ENCODE data around the gene NME3. TPM values are rescaled to one million over a fixed set of nuclear protein-coding genes. Genes with fewer than 3 reads are reported as not detected.

The NME3 gene
- total and polyA plus RNA-seq, 2 donors from 2014 or later = 70.8 to 123 TPM

DNA sequence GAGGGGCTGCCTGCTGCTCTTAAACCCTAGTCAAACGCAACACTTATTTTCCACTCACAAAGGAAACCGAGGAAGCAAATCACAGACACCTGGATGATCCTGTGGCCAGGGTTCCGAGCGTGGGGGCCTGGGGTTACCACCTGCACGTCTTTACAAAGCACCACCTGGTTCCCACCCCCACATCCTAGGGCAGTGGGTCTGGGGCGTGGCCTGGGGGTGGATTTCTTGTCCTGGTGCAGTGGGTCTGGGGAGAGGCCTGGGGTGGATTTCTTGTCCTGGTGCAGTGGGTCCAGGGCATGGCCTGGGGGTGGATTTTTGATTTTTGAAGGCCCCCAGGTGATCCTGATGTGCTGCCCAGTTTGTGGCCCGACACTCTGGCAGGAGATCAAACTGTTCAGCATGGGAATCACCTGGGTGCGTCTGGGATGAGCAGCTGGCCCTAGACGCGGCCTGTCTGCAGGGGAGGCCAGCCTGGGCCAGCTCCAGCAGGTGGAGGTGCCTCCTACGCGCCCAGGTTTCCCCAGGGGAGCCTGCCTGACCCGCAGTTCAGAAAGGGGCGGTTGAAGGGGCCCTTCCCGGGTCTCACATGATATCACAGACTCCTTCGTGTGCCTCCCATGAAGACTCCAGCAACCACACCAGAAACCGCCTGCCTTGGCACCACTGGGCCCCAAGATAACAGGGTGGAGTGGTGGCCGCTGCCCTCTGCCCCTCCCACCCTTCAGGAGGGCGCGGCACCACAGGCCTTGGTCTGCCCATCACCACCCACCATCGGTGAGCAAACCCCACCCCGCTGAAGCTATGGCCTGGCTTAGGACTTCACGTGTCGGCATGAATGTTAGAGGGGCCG is 49.0 kb upstream of the NME3 start:
- Histone ChIP-seq H3K27ac (ENCODE audit: low read depth in 2 of 2, low read length in 2 of 2) (no peak overlapping the region), H3K27me3 (ENCODE audit: control insufficient read depth, insufficient read depth, low read length) (no peaks in the 10 kb centered on the region), H3K9me3 (ENCODE audit: control insufficient read depth in 2 of 3, insufficient read depth in 1 of 3, low read length in 3 of 3) (no peaks in the 10 kb centered on the region), H3K9ac (ENCODE audit: low read length in 3 of 3) (no peak overlapping the region), H3K4me1 (ENCODE audit: control insufficient read depth in 2 of 3, insufficient read depth in 2 of 3, low read depth in 1 of 3, low read length in 3 of 3) (peaks cover 0 to 6% (median 0%) of the 10 kb centered on the region in 3 donors), H3K4me3 (ENCODE audit: low read length in 3 of 3) (no peak overlapping the region), H3K36me3 (ENCODE audit: control insufficient read depth in 2 of 3, insufficient read depth in 3 of 3, low read length in 3 of 3) (peaks cover 0 to 39% (median 11%) of the 10 kb centered on the region in 3 donors)
- DNase-seq = no peak
- intact Hi-C loops (cut with DNase I) = no loop called here
- FAIRE-seq = no peak
- TF ChIP-seq, protein P1, sequence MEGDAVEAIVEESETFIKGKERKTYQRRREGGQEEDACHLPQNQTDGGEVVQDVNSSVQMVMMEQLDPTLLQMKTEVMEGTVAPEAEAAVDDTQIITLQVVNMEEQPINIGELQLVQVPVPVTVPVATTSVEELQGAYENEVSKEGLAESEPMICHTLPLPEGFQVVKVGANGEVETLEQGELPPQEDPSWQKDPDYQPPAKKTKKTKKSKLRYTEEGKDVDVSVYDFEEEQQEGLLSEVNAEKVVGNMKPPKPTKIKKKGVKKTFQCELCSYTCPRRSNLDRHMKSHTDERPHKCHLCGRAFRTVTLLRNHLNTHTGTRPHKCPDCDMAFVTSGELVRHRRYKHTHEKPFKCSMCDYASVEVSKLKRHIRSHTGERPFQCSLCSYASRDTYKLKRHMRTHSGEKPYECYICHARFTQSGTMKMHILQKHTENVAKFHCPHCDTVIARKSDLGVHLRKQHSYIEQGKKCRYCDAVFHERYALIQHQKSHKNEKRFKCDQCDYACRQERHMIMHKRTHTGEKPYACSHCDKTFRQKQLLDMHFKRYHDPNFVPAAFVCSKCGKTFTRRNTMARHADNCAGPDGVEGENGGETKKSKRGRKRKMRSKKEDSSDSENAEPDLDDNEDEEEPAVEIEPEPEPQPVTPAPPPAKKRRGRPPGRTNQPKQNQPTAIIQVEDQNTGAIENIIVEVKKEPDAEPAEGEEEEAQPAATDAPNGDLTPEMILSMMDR (IDR thresholded peaks at IDR 0.05; ENCODE audit: borderline replicate concordance, extremely low read depth, insufficient read depth) = no peak

- no peaks in the 10 kb centered on the region for H3K27me3 ChIP-seq (ENCODE audit: control insufficient read depth, insufficient read depth, low read length)
- no peak overlapping the region for H3K27ac ChIP-seq (ENCODE audit: low read depth in 2 of 2, low read length in 2 of 2)
- H3K4me3 ChIP-seq (ENCODE audit: low read length in 3 of 3) = no peak overlapping the region
- intact Hi-C loops (cut with DNase I) = no loop called here
- no peak overlapping the region for H3K9ac ChIP-seq (ENCODE audit: low read length in 3 of 3)
- H3K9me3 ChIP-seq (ENCODE audit: control insufficient read depth in 2 of 3, insufficient read depth in 1 of 3, low read length in 3 of 3) = no peaks in the 10 kb centered on the region
- DNase-seq (no peak), FAIRE-seq (no peak)
- TF ChIP-seq, protein P1 (IDR thresholded peaks at IDR 0.05; ENCODE audit: borderline replicate concordance, extremely low read depth, insufficient read depth) = no peak
- H3K4me1 ChIP-seq (ENCODE audit: control insufficient read depth in 2 of 3, insufficient read depth in 2 of 3, low read depth in 1 of 3, low read length in 3 of 3) = peaks cover 0 to 4% (median 0%) of the 10 kb centered on the region in 3 donors
- peaks cover 0 to 45% (median 11%) of the 10 kb centered on the region in 3 donors for H3K36me3 ChIP-seq (ENCODE audit: control insufficient read depth in 2 of 3, insufficient read depth in 3 of 3, low read length in 3 of 3)
Measured at GRCh38 chr16:1819611-1820010, 48.3 kb upstream of the NME3 start.

DNA sequence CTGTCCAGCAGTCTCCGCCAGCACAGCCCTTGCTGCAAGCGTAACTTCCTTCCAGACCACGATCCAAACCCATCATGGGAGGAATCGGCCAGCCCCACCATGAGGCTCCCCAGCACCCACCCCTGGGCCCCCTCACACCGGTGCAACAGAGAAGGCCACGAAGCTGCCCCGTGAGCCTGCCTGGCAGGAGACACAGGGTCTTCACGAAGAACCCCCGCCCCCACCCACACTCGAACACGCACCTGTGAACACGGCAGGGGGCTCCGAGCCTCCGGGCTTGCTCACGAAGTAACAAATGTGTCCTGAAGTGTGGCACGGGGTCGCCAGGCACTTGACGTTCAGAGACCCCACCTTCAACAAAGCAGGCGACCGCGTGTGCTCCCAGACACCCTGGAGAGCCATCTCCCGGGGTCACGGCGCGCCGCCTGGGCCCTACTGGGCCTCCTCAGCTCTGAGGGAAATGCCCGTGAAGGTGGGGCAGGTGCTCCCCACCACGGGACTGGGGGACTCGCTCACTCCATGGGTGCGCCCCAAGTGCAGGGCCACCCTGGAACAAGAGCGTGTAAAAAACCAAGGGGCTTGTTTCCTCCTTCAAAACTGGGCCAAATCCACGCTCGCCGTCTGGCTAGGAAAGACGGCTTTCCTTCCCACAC is 47.7 kb upstream of the NME3 start:
- no peaks in the 10 kb centered on the region for H3K27me3 ChIP-seq (ENCODE audit: control insufficient read depth, insufficient read depth, low read length)
- peaks cover 0 to 45% (median 11%) of the 10 kb centered on the region in 3 donors for H3K36me3 ChIP-seq (ENCODE audit: control insufficient read depth in 2 of 3, insufficient read depth in 3 of 3, low read length in 3 of 3)
- no peak for DNase-seq
- TF ChIP-seq, protein P1 (IDR thresholded peaks at IDR 0.05; ENCODE audit: borderline replicate concordance, extremely low read depth, insufficient read depth) = no peak
- H3K27ac ChIP-seq (ENCODE audit: low read depth in 2 of 2, low read length in 2 of 2) = no peak overlapping the region
- H3K9ac ChIP-seq (ENCODE audit: low read length in 3 of 3) = no peak overlapping the region
- no peak overlapping the region for H3K4me3 ChIP-seq (ENCODE audit: low read length in 3 of 3)
- intact Hi-C loops (cut with DNase I) = no loop called here
- H3K4me1 ChIP-seq (ENCODE audit: control insufficient read depth in 2 of 3, insufficient read depth in 2 of 3, low read depth in 1 of 3, low read length in 3 of 3) = peaks cover 0 to 4% (median 0%) of the 10 kb centered on the region in 3 donors
- no peaks in the 10 kb centered on the region for H3K9me3 ChIP-seq (ENCODE audit: control insufficient read depth in 2 of 3, insufficient read depth in 1 of 3, low read length in 3 of 3)
- FAIRE-seq = no peak
